Measurements from ENCODE around the gene RHEBL1. TPM values are rescaled to one million over a fixed set of nuclear protein-coding genes. Genes with fewer than 3 reads are reported as not detected.

The RHEBL1 gene
- polyA plus RNA-seq, 1 donor (not counting 4 experiments of a cell fraction or from before 2014, with no cell fraction given) = 0.51 TPM

GRCh38 chr12:49024543-49024942 is 45.2 kb downstream of the RHEBL1 start:
- TF ChIP-seq EZH2 (IDR thresholded peaks at IDR 0.05; ENCODE audit: low read length) (no peak), CTCF (optimal IDR thresholded peaks at IDR 0.05 in 1 of 3, IDR thresholded peaks at IDR 0.05 in 1 of 3, conservative IDR thresholded peaks at IDR 0.05 in 1 of 3; ENCODE audit: extremely low read depth in 1 of 3, insufficient read depth in 2 of 3, low read length in 3 of 3) (no peak)
- FAIRE-seq = no peak
- H3K36me3 ChIP-seq (ENCODE audit: control insufficient read depth in 2 of 2, extremely low read depth in 1 of 2, insufficient read depth in 2 of 2, low read length in 2 of 2) = peaks cover 31 to 52% of the 10 kb centered on the region in 2 experiments
- H3K4me1 ChIP-seq (ENCODE audit: control insufficient read depth, extremely low read depth, insufficient read depth, low read length) = no peaks in the 10 kb centered on the region
- no peaks in the 10 kb centered on the region for H3K79me2 ChIP-seq (ENCODE audit: control insufficient read depth, insufficient read depth, low read length)
- DNase-seq (ENCODE audit: low read depth, low spot score) = no peak
- H3K27ac ChIP-seq (ENCODE audit: control insufficient read depth, insufficient read depth, low read length) = no peak overlapping the region
- no peaks in the 10 kb centered on the region for H3K27me3 ChIP-seq (ENCODE audit: control insufficient read depth, extremely low read depth, insufficient read depth, low read length)
- H3K4me3 ChIP-seq (ENCODE audit: control insufficient read depth in 2 of 3, extremely low read depth in 1 of 3, insufficient read depth in 2 of 3, low read depth in 1 of 3, low read length in 3 of 3) = no peak overlapping the region
- no peak overlapping the region for H2AFZ ChIP-seq (ENCODE audit: control insufficient read depth, low read length)
- H3K9me3 ChIP-seq (ENCODE audit: control insufficient read depth, low read depth, low read length) = no peaks in the 10 kb centered on the region
- no peaks in the 10 kb centered on the region for H4K20me1 ChIP-seq (ENCODE audit: control insufficient read depth, extremely low read depth, insufficient read depth, low read length)
- H3K4me2 ChIP-seq (ENCODE audit: control insufficient read depth, extremely low read depth, insufficient read depth, low read depth, low read length) = no peak overlapping the region
- H3K9me1 ChIP-seq (ENCODE audit: control insufficient read depth, extremely low read depth, insufficient read depth, low read length) = no peaks in the 10 kb centered on the region
- dilution Hi-C loops (cut with MboI; ENCODE audit: extremely low pct_ligation_motif_present, low sequenced_read_pairs) = no loop called here
- H3K9ac ChIP-seq (ENCODE audit: control insufficient read depth, extremely low read depth, insufficient read depth, low read length) = no peak overlapping the region

- FAIRE-seq = no peak
These were observed 46.0 kb downstream of the RHEBL1 start for GRCh38 chr12:49023812-49024211.

More at GRCh38 chr12:49023812-49024211, 46.0 kb downstream of the RHEBL1 start:
- H3K4me2 ChIP-seq (ENCODE audit: control insufficient read depth, extremely low read depth, insufficient read depth, low read depth, low read length) = no peak overlapping the region
- no peak overlapping the region for H2AFZ ChIP-seq (ENCODE audit: control insufficient read depth, low read length)
- H3K79me2 ChIP-seq (ENCODE audit: control insufficient read depth, insufficient read depth, low read length) = no peaks in the 10 kb centered on the region
- TF ChIP-seq EZH2 (IDR thresholded peaks at IDR 0.05; ENCODE audit: low read length) (no peak), CTCF (optimal IDR thresholded peaks at IDR 0.05 in 1 of 3, IDR thresholded peaks at IDR 0.05 in 1 of 3, conservative IDR thresholded peaks at IDR 0.05 in 1 of 3; ENCODE audit: extremely low read depth in 1 of 3, insufficient read depth in 2 of 3, low read length in 3 of 3) (no peak)
- H3K36me3 ChIP-seq (ENCODE audit: control insufficient read depth in 2 of 2, extremely low read depth in 1 of 2, insufficient read depth in 2 of 2, low read length in 2 of 2) = peaks cover 29 to 51% of the 10 kb centered on the region in 2 experiments
- H3K9ac ChIP-seq (ENCODE audit: control insufficient read depth, extremely low read depth, insufficient read depth, low read length) = no peak overlapping the region
- H3K4me3 ChIP-seq (ENCODE audit: control insufficient read depth in 2 of 3, extremely low read depth in 1 of 3, insufficient read depth in 2 of 3, low read depth in 1 of 3, low read length in 3 of 3) = no peak overlapping the region
- no peaks in the 10 kb centered on the region for H3K9me1 ChIP-seq (ENCODE audit: control insufficient read depth, extremely low read depth, insufficient read depth, low read length)
- no peaks in the 10 kb centered on the region for H3K9me3 ChIP-seq (ENCODE audit: control insufficient read depth, low read depth, low read length)
- H3K27ac ChIP-seq (ENCODE audit: control insufficient read depth, insufficient read depth, low read length) = no peak overlapping the region
- dilution Hi-C loops (cut with MboI; ENCODE audit: extremely low pct_ligation_motif_present, low sequenced_read_pairs) = no loop called here
- no peaks in the 10 kb centered on the region for H3K27me3 ChIP-seq (ENCODE audit: control insufficient read depth, extremely low read depth, insufficient read depth, low read length)
- DNase-seq (ENCODE audit: low read depth, low spot score) = no peak
- H3K4me1 ChIP-seq (ENCODE audit: control insufficient read depth, extremely low read depth, insufficient read depth, low read length) = no peaks in the 10 kb centered on the region
- H4K20me1 ChIP-seq (ENCODE audit: control insufficient read depth, extremely low read depth, insufficient read depth, low read length) = no peaks in the 10 kb centered on the region

Data from keratinocyte (primary cell).